Psoas muscle (tissue), 8 donors: ENCODE data around the gene ZSWIM2. TPM values are rescaled to one million over a fixed set of nuclear protein-coding genes. Genes with fewer than 3 reads are reported as not detected.
"Not testable (repeated sequence)": the region's sequence is repeated elsewhere in the genome, so short reads cannot be mapped to it uniquely, and the experiment has no call there.

Experiments used
- ATAC-seq, 4 donors: fragments of 200-7000 bp; cut with Tn5 transposase; one replicate each; pipeline ENCODE4 v1.9.1; 2020; ENCODE audit warnings: moderate library complexity in 3 of 4, mild to moderate bottlenecking in 2 of 4
- DNase-seq, 2 donors: peaks; one replicate each; pipeline ENCODE4 v3.0.0-alpha.2; 2020
- H3K27ac ChIP-seq: fragments of 200-600 bp; one replicate; pipeline ENCODE4 v1.8.0; 2022
- H3K27me3 ChIP-seq, 3 donors: fragments of 200-600 bp in 1 of 3; one replicate each; pipeline versions ENCODE4 v1.6.1 to v1.8.0; 2013 to 2022; ENCODE audit warnings: low read length in 2 of 3, mild to moderate bottlenecking in 2 of 3, moderate library complexity in 1 of 3; ENCODE audit not compliant: insufficient read depth in 3 of 3
- H3K36me3 ChIP-seq, 2 donors: fragments of 200-600 bp in 1 of 2; one replicate each; pipeline versions ENCODE4 v1.6.1 to v1.8.0; 2013 to 2022; ENCODE audit warnings: low read depth in 1 of 2, mild to moderate bottlenecking in 1 of 2, moderate library complexity in 1 of 2; ENCODE audit not compliant: insufficient read depth in 1 of 2
- H3K4me1 ChIP-seq: fragments of 200-600 bp; one replicate; pipeline ENCODE4 v1.8.0; 2022
- H3K4me3 ChIP-seq: fragments of 200-600 bp; one replicate; pipeline ENCODE4 v1.8.0; 2022; ENCODE audit warnings: mild to moderate bottlenecking
- H3K9me3 ChIP-seq: fragments of 200-600 bp; one replicate; pipeline ENCODE4 v1.8.0; 2022
- WGBS, 3 donors: extraction: QIAGEN DNeasy Blood & Tissue Kit; methylation state at CpG; one replicate each; pipeline versions ENCODE4 v1.1.6 to v1.1.7; 2013; 5-methylcytosine and 5-hydroxymethylcytosine counted together
- intact Hi-C, 2 donors: fragments of 100-400 bp; cut with DNase I; formaldehyde crosslinking; loops; one replicate each; pipeline versions ENCODE4 v1.11.0 to v1.14.2; 2022
- polyA plus RNA-seq, 3 donors: library from polyadenylated mRNA; stranded (reverse); fragments of 200-250 nt; gene quantifications; one replicate each; pipeline ENCODE4 v1.2.3, GENCODE V29; 2013
- total RNA-seq, 4 donors: library from RNA; stranded (reverse); fragmentation: NEBNext Ultra II Directional in 2 of 4; extraction: Animal tissue kit (Norgen Biotek cat#: 25700) in 2 of 4; gene quantifications; one replicate each; pipeline versions ENCODE4 v1.2.1 to v1.2.4, GENCODE V29; 2021 to 2023
- TF ChIP-seq, protein P1 (sequence below): fragments of 200-600 bp; IDR thresholded peaks from one replicate; pipeline ENCODE4 v1.8.0; 2022; ENCODE audit warnings: antibody characterized with exemption
- donor health status: healthy with polysubstance abuse.
- donor health status: DM: no; HTN: no; CAD: no; lungs with moderate emphysema.
- donor health status: Bipolar disorder and iron deficiency.
- donor health status: healthy.
- donor health status: DM: yes; HTN: yes; CAD: no.
- donor health status: DM: no; HTN: no; CAD: no.
- donor health status: DM: no; HTN: no; CAD: no.
- donor health status: DM: yes; HTN: yes; CAD: no.

The ZSWIM2 gene
- total and polyA plus RNA-seq, 7 donors: not detected

DNA sequence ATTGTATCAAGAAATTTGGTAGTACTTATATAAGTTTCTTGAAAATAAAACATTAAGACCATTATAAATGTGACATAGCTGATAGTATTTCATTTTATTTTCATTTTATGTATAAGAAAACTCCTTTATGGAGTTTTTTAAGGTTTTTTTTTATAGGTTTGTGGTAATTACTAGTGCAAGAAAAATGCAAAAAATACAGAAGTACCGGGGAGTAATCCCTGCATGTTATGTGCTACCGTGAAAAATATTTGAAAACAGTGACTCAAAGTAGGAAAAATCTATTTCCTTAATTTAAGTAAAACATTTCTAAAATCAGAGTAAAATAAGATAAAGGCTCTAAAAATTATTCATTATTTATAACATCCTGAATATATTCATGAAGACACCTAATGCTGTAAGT lies 21.6 kb downstream of the ZSWIM2 start:
- no peaks in the 10 kb centered on the region for H3K9me3 ChIP-seq
- ATAC-seq (no peak), DNase-seq (no peak)
- intact Hi-C loops: no loop called here
- 67 to 72% (median 69%) methylated on average over 2 of the region's 2 CpGs for WGBS, 3 donors
- H3K4me3 ChIP-seq: no peak overlapping the region
- TF ChIP-seq, protein P1, sequence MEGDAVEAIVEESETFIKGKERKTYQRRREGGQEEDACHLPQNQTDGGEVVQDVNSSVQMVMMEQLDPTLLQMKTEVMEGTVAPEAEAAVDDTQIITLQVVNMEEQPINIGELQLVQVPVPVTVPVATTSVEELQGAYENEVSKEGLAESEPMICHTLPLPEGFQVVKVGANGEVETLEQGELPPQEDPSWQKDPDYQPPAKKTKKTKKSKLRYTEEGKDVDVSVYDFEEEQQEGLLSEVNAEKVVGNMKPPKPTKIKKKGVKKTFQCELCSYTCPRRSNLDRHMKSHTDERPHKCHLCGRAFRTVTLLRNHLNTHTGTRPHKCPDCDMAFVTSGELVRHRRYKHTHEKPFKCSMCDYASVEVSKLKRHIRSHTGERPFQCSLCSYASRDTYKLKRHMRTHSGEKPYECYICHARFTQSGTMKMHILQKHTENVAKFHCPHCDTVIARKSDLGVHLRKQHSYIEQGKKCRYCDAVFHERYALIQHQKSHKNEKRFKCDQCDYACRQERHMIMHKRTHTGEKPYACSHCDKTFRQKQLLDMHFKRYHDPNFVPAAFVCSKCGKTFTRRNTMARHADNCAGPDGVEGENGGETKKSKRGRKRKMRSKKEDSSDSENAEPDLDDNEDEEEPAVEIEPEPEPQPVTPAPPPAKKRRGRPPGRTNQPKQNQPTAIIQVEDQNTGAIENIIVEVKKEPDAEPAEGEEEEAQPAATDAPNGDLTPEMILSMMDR: no peak
- no peaks in the 10 kb centered on the region for H3K4me1 ChIP-seq
- H3K27ac ChIP-seq: no peak overlapping the region
- no peaks in the 10 kb centered on the region for H3K27me3 ChIP-seq
- H3K36me3 ChIP-seq: no peaks in the 10 kb centered on the region

DNA sequence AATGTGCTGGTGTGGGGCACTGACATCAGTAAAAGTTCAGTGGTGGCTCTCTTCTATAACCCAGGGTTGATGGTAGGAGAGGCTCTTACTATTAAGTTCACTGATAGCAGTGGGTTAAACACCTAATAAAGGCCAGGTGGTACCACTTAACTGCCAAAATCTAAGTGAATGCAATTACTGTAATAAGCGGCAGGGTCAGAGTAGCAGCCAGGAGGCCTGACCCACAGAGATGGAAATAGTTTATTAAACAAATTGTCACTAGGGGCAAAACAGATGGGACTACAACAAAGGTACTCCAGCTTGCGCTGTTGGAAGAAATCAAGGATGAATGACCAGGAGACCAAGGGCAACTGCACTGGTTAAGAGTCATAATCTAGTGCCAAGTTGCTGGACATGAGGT lies 26.6 kb downstream of the ZSWIM2 start:
- Histone ChIP-seq H3K4me3 (no peak overlapping the region), H3K27ac (no peak overlapping the region), H3K9me3 (no peaks in the 10 kb centered on the region), H3K4me1 (no peaks in the 10 kb centered on the region), H3K27me3 (peaks cover 0 to 2% (median 0%) of the 10 kb centered on the region in 3 donors), H3K36me3 (no peaks in the 10 kb centered on the region)
- WGBS, 3 donors: 83 to 89% (median 88%) methylated on average over 2 of the region's 2 CpGs
- TF ChIP-seq, protein P1: no peak
- ATAC-seq: no peak
- DNase-seq: no peak
- intact Hi-C loops: no loop called here

DNA sequence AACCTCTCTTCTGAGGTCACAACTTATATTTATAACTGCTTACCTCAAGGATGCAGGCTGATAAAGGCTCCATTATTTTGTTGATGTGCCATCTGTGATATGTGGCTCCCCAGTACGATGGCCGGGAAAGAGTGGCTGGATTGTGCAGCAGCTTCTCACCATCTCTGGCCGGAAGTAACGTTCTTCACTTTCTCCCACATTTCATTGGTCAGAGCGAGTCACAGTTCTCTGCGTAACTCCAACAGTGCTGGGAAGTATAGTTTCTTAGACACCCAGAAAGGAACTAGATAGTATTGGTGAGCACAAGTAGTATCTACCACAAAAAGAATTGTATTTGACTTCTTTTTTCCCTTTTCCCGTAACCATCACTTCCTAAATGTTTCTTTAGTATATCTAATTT lies 28.7 kb downstream of the ZSWIM2 start:
- Histone ChIP-seq H3K27me3 (peaks cover 0 to 2% (median 0%) of the 10 kb centered on the region in 3 donors), H3K9me3 (peaks cover 11% of the 10 kb centered on the region), H3K36me3 (no peaks in the 10 kb centered on the region), H3K4me1 (no peaks in the 10 kb centered on the region), H3K4me3 (no peak overlapping the region), H3K27ac (no peak overlapping the region)
- no peak for DNase-seq
- TF ChIP-seq, protein P1: no peak
- ATAC-seq: no peak
- intact Hi-C loops: no loop called here
- 81 to 92% (median 89%) methylated on average over 7 of the region's 7 CpGs for WGBS, 3 donors

DNA sequence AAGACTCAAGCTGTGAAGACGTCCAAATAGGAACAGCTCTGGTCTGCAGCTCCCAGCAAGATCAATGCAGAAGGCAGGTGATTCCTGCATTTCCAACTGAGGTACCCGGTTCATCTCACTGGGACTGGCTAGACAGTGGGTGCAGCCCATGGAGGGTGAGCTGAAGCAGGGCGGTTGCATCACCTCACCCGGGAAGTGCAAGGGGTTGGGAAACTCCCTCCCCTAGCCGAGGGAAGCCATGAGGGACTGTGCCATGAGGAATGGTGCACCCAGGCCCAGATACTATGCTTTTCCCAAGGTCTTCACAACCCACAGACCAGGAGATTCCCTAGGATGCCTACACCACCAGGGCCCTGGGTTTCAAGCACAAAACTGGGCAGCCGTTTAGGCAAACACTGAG lies 37.2 kb downstream of the ZSWIM2 start:
- H3K4me3 ChIP-seq, DNase-seq, H3K4me1 ChIP-seq, ATAC-seq, intact Hi-C loops, H3K27me3 ChIP-seq, H3K9me3 ChIP-seq, H3K27ac ChIP-seq, H3K36me3 ChIP-seq: not testable (repeated sequence)
- 85 to 92% (median 91%) methylated on average over 6 of the region's 6 CpGs for WGBS, 3 donors

DNA sequence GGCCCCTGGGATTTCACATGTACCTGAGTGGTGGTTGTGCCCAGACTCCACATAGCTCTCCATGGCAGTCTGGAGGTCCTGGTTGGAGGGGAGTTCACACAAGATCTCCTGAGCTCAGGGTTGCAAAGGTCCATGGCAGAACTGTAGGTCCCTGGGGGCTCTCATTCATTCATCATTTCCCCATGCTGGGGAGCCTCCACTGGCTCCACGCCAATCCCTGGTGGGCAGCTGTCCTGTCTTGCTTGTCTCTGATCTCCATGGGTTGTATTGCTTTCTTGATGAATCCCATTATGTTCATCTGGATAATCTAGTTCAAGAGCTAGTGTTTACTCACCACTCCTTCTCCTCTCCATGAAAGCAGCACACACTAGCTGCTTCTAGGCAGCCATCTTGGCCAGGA lies 42.4 kb downstream of the ZSWIM2 start:
- TF ChIP-seq, protein P1: no peak
- peaks cover 0 to 2% (median 0%) of the 10 kb centered on the region in 3 donors for H3K27me3 ChIP-seq
- no peaks in the 10 kb centered on the region for H3K36me3 ChIP-seq
- no peak for DNase-seq
- WGBS, 3 donors: 79 to 86% (median 81%) methylated on average over 1 of the region's 1 CpG
- H3K4me1 ChIP-seq: no peaks in the 10 kb centered on the region
- no peak overlapping the region for H3K27ac ChIP-seq
- peaks cover 5% of the 10 kb centered on the region for H3K9me3 ChIP-seq
- no peak for ATAC-seq
- intact Hi-C loops: no loop called here
- H3K4me3 ChIP-seq: no peak overlapping the region

DNA sequence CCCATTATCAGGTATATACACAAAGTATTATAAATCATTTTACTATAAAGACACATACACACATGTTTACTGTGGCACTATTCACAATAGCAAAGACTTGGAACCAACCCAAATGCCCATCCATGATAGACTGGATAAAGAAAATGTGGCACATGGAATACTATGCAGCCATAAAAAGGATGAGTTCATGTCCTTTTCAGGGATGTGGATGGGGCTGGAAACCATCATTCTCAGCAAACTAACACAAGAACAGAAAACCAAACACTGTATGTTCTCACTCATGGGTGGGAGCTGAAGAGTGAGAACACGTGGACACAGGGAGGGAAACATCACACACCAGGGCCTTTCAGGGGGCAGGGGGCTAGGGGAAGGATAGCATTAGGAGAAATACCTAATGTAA lies 50.4 kb downstream of the ZSWIM2 start:
- WGBS, 3 donors: 77 to 95% (median 79%) methylated on average over 1 of the region's 1 CpG
- H3K27me3 ChIP-seq, ATAC-seq, H3K4me3 ChIP-seq, H3K4me1 ChIP-seq, H3K27ac ChIP-seq, intact Hi-C loops, DNase-seq, H3K36me3 ChIP-seq, H3K9me3 ChIP-seq: not testable (repeated sequence)
